ENCODE results near the gene NAIP.
"Not testable (repeated sequence)": the region's sequence is repeated elsewhere in the genome, so short reads cannot be mapped to it uniquely, and the experiment has no call there.

DNA sequence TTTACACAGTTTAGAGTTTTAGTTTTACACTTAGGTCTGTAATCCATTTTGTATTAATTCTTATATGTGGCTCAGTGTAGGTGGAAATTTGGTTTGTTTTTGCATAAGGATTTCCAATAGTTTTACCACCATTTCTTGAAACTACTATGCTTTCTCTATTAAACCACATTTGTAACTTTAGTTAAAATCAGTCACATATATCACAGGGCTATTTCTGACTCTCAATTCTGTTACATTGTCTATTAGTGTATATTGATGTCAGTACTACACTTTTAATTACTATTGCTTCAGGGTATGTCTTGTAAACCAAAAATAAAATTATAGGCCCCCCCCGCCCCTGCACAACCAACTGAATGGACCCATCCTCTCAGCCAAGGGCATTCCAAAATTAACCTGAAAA lies 92.6 kb downstream of the NAIP start:
- TF ChIP-seq, protein P1, sequence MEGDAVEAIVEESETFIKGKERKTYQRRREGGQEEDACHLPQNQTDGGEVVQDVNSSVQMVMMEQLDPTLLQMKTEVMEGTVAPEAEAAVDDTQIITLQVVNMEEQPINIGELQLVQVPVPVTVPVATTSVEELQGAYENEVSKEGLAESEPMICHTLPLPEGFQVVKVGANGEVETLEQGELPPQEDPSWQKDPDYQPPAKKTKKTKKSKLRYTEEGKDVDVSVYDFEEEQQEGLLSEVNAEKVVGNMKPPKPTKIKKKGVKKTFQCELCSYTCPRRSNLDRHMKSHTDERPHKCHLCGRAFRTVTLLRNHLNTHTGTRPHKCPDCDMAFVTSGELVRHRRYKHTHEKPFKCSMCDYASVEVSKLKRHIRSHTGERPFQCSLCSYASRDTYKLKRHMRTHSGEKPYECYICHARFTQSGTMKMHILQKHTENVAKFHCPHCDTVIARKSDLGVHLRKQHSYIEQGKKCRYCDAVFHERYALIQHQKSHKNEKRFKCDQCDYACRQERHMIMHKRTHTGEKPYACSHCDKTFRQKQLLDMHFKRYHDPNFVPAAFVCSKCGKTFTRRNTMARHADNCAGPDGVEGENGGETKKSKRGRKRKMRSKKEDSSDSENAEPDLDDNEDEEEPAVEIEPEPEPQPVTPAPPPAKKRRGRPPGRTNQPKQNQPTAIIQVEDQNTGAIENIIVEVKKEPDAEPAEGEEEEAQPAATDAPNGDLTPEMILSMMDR (conservative IDR thresholded peaks at IDR 0.05 in 1 of 2, IDR thresholded peaks at IDR 0.05 in 1 of 2; ENCODE audit: low read depth in 1 of 2, low read length in 2 of 2) = not testable (repeated sequence)
- not testable (repeated sequence) for TF ChIP-seq EZH2 (IDR thresholded peaks at IDR 0.05; ENCODE audit: low read length, missing control alignments)
